ENCODE data around the gene FTO.
A peak's percentile ranks its signal among the peaks of the same experiment; 100 is the strongest.

FTO gene

DNA sequence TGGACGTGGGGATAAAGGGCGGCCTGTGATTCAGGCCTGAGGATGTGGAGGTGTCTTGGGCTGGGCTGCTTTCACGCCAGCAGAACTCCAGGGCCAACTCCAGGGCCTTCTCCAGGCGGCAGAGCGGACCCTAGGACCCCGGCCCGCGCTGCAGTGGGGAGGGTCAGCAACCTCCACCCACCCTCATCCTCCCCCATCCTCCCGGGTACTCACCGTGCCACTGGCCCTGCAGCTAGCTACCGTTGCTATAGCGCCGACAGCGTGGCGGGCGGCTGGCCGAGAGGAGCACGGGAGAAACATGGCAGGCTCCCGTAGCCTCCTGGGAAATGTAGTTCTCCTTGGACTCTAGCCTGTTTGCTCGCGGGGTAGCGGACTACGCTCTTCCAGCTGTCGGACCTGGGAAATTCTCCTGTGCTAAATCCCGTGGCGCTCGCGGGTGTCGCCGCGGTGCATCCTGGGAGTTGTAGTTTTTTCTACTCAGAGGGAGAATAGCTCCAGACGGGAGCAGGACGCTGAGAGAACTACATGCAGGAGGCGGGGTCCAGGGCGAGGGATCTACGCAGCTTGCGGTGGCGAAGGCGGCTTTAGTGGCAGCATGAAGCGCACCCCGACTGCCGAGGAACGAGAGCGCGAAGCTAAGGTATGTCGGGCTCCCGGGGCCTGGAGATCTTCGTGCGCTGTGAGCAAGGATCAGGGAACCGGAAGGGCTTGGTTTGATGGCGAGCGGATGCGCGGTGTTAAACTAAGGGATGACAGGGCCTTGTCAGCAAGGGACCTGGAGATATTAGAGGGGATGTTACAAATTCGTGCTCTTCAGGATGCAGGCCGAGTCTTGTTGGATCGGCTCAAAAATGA, at the start of gene FTO, which contains the start of gene RPGRIP1L:
FTO (plus strand) TSS at position 567 of the 855 bp plus-strand sequence.
RPGRIP1L (minus strand) TSS at position 270 of the 855 bp plus-strand sequence. CDS start 3,136 bp downstream, outside the sequence.
- TF ChIP-seq ZFX (IDR thresholded peaks at IDR 0.05; ENCODE audit: borderline replicate concordance): no peak
- TF ChIP-seq, protein P1, sequence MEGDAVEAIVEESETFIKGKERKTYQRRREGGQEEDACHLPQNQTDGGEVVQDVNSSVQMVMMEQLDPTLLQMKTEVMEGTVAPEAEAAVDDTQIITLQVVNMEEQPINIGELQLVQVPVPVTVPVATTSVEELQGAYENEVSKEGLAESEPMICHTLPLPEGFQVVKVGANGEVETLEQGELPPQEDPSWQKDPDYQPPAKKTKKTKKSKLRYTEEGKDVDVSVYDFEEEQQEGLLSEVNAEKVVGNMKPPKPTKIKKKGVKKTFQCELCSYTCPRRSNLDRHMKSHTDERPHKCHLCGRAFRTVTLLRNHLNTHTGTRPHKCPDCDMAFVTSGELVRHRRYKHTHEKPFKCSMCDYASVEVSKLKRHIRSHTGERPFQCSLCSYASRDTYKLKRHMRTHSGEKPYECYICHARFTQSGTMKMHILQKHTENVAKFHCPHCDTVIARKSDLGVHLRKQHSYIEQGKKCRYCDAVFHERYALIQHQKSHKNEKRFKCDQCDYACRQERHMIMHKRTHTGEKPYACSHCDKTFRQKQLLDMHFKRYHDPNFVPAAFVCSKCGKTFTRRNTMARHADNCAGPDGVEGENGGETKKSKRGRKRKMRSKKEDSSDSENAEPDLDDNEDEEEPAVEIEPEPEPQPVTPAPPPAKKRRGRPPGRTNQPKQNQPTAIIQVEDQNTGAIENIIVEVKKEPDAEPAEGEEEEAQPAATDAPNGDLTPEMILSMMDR (IDR thresholded peaks at IDR 0.05): peak; percentile 25; the same call in 1 of the 2 replicates
- peak within 1 kb of the TSS; percentile 90 for H3K27ac ChIP-seq

DNA sequence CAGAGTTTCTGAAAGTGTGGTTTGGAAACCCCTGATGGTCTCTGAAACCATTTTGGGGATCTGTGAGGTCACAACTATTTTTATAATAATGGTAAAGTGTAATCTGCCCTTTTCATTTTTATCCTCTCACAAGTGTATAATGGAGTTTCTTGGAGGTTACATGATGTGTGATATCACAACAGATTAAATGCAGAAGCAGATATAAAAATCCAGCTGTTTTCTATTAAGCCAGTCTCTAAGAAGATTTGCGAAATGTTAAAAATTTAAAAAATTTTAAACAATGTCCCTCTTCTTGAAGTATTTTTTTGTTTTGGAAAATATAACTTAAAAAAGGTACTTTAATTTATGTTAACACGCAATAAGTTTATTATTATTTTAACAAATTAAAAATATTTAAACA, 49.0 kb upstream of the FTO start:
- TF ChIP-seq ZFX (IDR thresholded peaks at IDR 0.05; ENCODE audit: borderline replicate concordance): no peak
- TF ChIP-seq, protein P1 (IDR thresholded peaks at IDR 0.05): no peak
- H3K27ac ChIP-seq: no peak overlapping the region

DNA sequence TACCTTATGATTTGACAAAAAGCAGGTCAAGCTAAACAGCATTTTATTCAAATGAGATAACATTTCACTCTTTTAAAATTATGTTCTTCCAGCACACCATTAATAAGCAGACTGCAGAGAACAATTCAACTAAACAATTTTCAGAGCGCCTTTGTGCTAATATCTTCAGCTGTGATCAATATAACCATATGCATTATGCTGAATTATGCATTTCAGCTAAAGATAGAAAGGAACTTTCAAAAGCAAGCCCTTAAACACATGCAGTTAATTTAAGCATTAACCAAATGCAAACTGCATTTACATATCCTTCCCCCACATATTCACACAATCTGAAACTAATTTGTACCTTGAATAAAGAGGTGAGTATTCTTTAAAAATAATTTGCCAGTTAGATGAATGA, 41.9 kb upstream of the FTO start:
- no peak overlapping the region for H3K27ac ChIP-seq
- no peak for TF ChIP-seq ZFX (IDR thresholded peaks at IDR 0.05; ENCODE audit: borderline replicate concordance)
- TF ChIP-seq, protein P1 (IDR thresholded peaks at IDR 0.05): no peak

DNA sequence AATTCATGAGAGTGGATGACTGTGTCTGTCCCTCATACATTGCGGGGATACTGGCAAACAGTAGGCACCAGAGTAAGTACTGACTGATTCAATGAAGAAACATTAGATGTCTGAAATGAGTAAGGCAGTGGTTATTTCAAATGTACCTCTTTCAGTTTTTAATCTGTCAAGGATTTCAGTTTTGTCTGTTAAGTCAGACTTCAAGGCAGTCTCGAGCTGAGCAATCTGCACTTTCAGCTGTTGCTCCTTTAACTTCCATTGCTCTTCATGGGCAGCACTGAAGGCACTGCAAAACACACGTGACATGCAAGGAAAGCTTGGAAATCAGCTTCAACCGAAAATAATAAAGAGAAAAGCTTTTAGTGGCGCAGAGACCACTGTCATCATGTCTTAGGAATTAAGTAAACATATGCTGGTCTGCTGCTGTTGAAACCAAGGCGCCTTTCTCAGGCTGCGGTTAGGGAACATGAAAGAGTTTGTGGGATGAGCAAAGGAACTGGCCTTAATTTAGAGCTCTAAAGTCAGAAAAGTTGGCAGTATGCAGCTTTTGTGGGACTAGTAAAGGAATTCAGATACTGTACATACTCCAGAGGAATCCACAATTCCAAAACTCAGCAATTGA, 39.1 kb upstream of the FTO start:
- TF ChIP-seq ZFX (IDR thresholded peaks at IDR 0.05; ENCODE audit: borderline replicate concordance): no peak
- TF ChIP-seq, protein P1 (IDR thresholded peaks at IDR 0.05): no peak

DNA sequence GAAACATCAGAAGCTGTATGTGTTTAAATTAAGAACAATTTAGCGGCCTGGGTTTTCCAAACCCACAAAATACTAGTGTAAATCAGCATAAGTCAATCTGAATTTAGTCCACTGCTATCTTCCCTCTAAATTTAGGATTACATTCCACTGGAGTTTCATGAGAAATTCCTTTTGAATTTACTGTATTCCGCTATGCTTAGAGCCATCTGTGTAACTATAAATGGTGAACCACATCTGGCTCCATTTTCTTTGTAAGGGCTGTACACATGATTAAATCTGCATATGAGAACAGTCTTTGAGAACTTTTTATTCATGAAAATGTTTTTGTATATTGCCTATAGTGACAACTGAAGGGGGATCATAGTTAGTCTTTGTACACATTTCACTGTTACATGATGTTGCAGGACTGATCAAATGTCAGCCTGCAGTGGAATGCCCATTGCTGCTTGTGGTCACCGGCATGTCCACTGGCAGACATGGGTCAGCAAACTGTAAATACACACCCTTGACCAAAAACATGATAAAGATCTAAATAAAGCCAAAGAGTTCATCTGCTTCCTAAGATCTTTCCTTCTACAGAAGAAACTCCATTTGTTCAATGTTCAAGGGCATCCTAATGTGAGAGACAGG, 37.1 kb upstream of the FTO start:
- TF ChIP-seq, protein P1 (IDR thresholded peaks at IDR 0.05): no peak
- no peak for TF ChIP-seq ZFX (IDR thresholded peaks at IDR 0.05; ENCODE audit: borderline replicate concordance)
- H3K27ac ChIP-seq: no peak overlapping the region

More for the DNA sequence above, 39.1 kb upstream of the FTO start:
- H3K27ac ChIP-seq: peak overlapping the region; percentile 25; the same call in 1 of the 2 replicates

DNA sequence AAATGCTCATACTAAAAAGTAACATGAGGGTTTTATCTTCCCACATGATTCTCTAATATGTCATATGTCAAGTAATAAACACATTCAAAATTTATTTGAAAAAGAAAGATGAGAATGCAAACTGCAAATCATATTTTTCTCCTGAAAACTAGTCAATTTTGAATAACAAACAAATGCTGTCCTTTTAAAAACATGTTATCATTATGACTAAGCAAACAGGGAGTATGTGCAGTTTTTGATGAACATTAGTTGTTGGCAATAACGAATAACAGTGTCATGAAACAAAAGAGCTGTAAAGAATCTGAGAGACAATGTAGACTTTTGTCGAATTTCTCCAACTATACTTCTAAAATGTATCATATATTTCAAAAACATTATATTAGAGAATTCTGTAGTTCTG, 35.1 kb upstream of the FTO start:
- TF ChIP-seq, protein P1 (IDR thresholded peaks at IDR 0.05): no peak
- TF ChIP-seq ZFX (IDR thresholded peaks at IDR 0.05; ENCODE audit: borderline replicate concordance): no peak
- no peak overlapping the region for H3K27ac ChIP-seq
